Panc1 (cell line): ENCODE data around the gene ADIRF.

Experiments
- CTCF ChIP-seq: fragments of 450-650 bp; IDR thresholded peaks from 2 replicates; pipeline ENCODE4 v1.5.1; 2017; ENCODE audit warnings: mild to moderate bottlenecking
- POLR2AphosphoS5 ChIP-seq: IDR thresholded peaks from 2 replicates; pipeline ENCODE4 v1.6.1; 2012; ENCODE audit warnings: mild to moderate bottlenecking, low read depth, low read length, moderate library complexity
- REST ChIP-seq, 2 experiments: IDR thresholded peaks; 2 replicates each; pipeline ENCODE4 v1.6.1; 2011 to 2012; ENCODE audit warnings: low read depth in 2 of 2, control low read depth in 1 of 2, low read length in 1 of 2, mild to moderate bottlenecking in 1 of 2, moderate library complexity in 1 of 2; ENCODE audit not compliant: insufficient read depth in 1 of 2
- TCF7L2 ChIP-seq: IDR thresholded peaks from 2 replicates; pipeline ENCODE4 v1.6.1; 2011; ENCODE audit warnings: mild to moderate bottlenecking, low read depth, low read length, inconsistent platforms

- TF ChIP-seq CTCF (no peak), REST (IDR thresholded peaks at IDR 0.05; ENCODE audit: insufficient read depth in 1 of 2, low read depth in 2 of 2, low read length in 1 of 2) (no peak), TCF7L2 (no peak), POLR2AphosphoS5 (no peak)
These were observed 30.7 kb upstream of the ADIRF start for GRCh38 chr10:86937502-86938154.
